Activated CD8-positive, alpha-beta memory T cell treated with anti-CD3 and anti-CD28 coated beads, Interleukin-2, amount 10 ng/mL, durations not matched to agents 7 days and 5 days (primary cell): ENCODE data around the gene CERS1. TPM values are rescaled to one million over a fixed set of nuclear protein-coding genes. Genes with fewer than 3 reads are reported as not detected.

Experiments used
- ATAC-seq: fragments of 150-1000 bp; cut with Tn5 transposase; one replicate; pipeline ENCODE4 v1.10.0; 2021; ENCODE audit warnings: moderate library complexity
- CTCF ChIA-PET: fragments of 350-600 bp; sonication (Branson Sonifier 250); formaldehyde crosslinking; loops from one replicate; lab custom pipeline; 2021; ENCODE audit warnings: antibody characterized with exemption; lab: Charles Lee
- DNase-seq: peaks from one replicate; pipeline ENCODE4 v3.0.0-alpha.2; 2020
- H3K27ac Mint-ChIP-seq: one replicate; pipeline ENCODE4 v1.8.0; 2021; ENCODE audit warnings: mild to moderate bottlenecking, mixed read lengths
- H3K27me3 Mint-ChIP-seq: one replicate; pipeline ENCODE4 v1.8.0; 2021; ENCODE audit warnings: mixed read lengths
- H3K36me3 Mint-ChIP-seq: one replicate; pipeline ENCODE4 v1.8.0; 2021; ENCODE audit warnings: mild to moderate bottlenecking, mixed read lengths
- H3K4me1 Mint-ChIP-seq: one replicate; pipeline ENCODE4 v1.8.0; 2021; ENCODE audit warnings: mixed read lengths
- H3K4me3 Mint-ChIP-seq: one replicate; pipeline ENCODE4 v1.8.0; 2021; ENCODE audit warnings: mild to moderate bottlenecking, moderate library complexity, mixed read lengths
- H3K9me3 Mint-ChIP-seq: one replicate; pipeline ENCODE4 v1.8.0; 2022; ENCODE audit warnings: low read depth, mixed read lengths
- total RNA-seq, 2 experiments: library from RNA; stranded (reverse); gene quantifications; one replicate each; pipeline ENCODE4 v1.2.3, GENCODE V29; 2021

CERS1 gene
- total RNA-seq, 2 experiments from 2014 or later = not detected

GRCh38 chr19:18899624-18900560, 3.9 kb upstream of the CERS1 start:
- CTCF ChIA-PET = interaction anchor here (0.6 kb wide), 1 partner anchor 28 kb away, joined by 5 read pairs; no protein-coding TSS in a partner anchor
- H3K36me3 Mint-ChIP-seq = peaks cover 5% of the 10 kb centered on the region
- no peaks in the 10 kb centered on the region for H3K9me3 Mint-ChIP-seq
- H3K4me3 Mint-ChIP-seq = no peak overlapping the region
- H3K4me1 Mint-ChIP-seq = peaks cover 9% of the 10 kb centered on the region
- no peak for ATAC-seq
- peaks cover 19% of the 10 kb centered on the region for H3K27me3 Mint-ChIP-seq
- H3K27ac Mint-ChIP-seq = no peak overlapping the region
- no peak for DNase-seq

DNA sequence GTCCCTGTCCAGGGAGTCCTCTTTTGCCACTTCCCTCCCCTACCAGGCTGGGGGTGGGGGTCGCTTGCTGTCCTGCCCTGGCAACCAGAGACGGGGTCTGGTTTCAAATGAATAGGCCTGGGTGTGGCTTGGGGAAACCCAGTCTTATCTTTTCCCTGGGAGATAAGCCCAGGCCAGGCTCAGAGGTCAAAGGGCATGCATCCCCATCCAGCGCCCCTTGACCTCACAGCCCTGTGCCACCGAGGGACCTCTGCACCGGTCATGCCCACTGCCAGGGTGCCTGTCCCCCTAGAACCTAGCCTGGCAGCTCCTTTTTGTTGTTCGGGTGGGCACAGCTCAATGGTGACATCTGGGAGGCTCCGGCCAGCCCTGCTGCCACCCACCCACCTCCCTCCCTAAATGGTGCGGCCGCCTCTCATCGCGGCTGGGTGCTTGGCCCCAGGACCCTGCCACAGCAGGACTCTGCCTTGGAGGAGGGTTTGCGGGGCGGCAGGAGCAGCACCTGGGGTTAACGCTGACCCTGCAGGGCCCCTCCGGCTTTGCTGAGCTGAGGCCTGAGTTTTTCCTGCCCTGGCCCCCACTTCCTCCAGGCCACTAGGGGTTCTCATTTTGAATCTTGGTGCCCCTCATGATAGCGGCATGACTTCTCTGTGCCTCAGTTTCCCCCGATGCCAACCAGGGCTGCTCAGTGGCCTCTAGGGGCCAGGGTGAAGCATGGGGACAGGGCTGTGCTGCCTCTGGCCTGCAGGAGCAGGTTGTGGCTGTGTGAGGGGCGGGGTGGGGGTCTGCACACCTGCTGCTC, 2.9 kb upstream of the CERS1 start:
- Mint-ChIP-seq H3K9me3 (no peaks in the 10 kb centered on the region), H3K36me3 (peaks cover 5% of the 10 kb centered on the region), H3K27me3 (peaks cover 26% of the 10 kb centered on the region), H3K27ac (no peak overlapping the region), H3K4me3 (no peak overlapping the region), H3K4me1 (peaks cover 9% of the 10 kb centered on the region)
- CTCF ChIA-PET = no interaction called here
- ATAC-seq = no peak
- DNase-seq = no peak

DNA sequence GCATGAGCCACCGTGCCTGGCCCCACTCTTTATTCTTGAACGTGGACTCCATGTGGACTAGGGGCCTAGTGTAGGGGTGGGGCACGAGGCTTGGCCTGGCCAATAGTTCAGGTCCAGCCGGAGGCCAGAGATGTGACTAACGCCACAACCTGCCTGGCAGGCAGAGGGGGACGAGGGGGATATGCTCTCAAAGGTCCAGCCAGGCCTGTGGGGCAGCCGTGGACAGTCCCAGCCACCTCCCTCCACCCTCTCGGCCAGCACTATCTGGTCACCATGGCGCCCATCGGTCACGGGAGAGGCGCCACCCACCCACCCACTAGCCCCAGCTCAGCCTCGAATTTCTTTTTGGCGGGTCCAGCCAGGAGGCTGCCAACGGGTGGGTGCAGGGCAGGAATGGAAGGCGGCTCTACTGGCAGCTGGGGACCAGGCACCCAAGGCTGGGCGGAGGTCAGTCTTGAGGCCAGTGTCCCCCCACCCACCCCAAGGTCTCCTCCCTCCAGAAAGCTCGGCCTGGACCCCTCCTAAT, 2.2 kb upstream of the CERS1 start:
- H3K27me3 Mint-ChIP-seq = peaks cover 28% of the 10 kb centered on the region
- ATAC-seq = no peak
- DNase-seq = no peak
- no peak overlapping the region for H3K4me3 Mint-ChIP-seq
- peaks cover 9% of the 10 kb centered on the region for H3K4me1 Mint-ChIP-seq
- peaks cover 5% of the 10 kb centered on the region for H3K36me3 Mint-ChIP-seq
- H3K9me3 Mint-ChIP-seq = no peaks in the 10 kb centered on the region
- no peak overlapping the region for H3K27ac Mint-ChIP-seq
- CTCF ChIA-PET = no interaction called here

- DNase-seq (no peak), ATAC-seq (no peak)
- Mint-ChIP-seq H3K27me3 (peaks cover 30% of the 10 kb centered on the region), H3K36me3 (peaks cover 5% of the 10 kb centered on the region), H3K9me3 (no peaks in the 10 kb centered on the region), H3K4me3 (no peak overlapping the region), H3K4me1 (peaks cover 9% of the 10 kb centered on the region), H3K27ac (no peak overlapping the region)
- CTCF ChIA-PET = no interaction called here
These were observed 1.4 kb upstream of the CERS1 start for GRCh38 chr19:18897094-18898029.

GRCh38 chr19:18896421-18896841, 473 bp upstream of the CERS1 start:
- CTCF ChIA-PET = no interaction called here
- H3K4me1 Mint-ChIP-seq = peaks cover 9% of the 10 kb centered on the region
- H3K4me3 Mint-ChIP-seq = no peak overlapping the region
- peaks cover 2% of the 10 kb centered on the region for H3K36me3 Mint-ChIP-seq
- peaks cover 30% of the 10 kb centered on the region for H3K27me3 Mint-ChIP-seq
- no peak for ATAC-seq
- no peak overlapping the region for H3K27ac Mint-ChIP-seq
- DNase-seq = no peak
- no peaks in the 10 kb centered on the region for H3K9me3 Mint-ChIP-seq

DNA sequence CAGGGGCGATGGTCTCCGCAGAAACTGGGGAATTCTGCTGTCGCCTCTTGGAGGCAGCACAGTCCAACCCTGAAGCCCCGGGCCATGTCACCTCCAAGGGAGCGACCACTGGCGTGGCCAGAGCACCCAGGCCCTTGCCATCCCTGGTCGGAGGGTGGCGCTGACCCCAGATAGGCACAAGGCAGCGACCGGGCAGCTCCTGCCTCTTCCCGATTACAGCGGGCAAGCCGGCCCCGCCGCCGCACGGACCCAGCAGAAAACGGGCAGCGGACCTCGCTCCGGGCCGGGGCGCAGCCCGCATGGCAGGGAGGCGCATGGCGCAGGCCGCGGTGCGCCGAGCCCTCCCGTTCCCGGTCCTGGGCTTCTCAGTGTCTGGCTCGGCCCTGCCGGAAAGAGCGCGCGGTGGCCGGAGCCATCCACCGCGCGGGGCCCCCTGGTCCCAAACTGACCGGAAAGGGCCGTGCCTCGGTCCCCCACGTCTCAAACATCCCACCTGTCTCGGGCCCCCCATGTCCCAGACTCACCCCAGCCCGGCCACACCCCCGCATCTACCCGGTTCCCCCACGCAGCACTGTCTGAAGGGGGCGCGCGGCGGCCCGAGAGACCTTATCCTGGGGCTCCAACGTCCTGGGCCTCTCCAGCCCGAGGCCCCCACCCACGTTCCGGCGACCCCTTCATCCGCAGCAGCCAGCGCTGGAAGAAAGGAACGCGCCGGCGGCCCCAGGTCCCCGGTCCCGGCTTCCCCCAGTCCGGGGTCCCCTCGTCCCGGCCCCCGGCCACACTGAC, 727 bp downstream of the CERS1 start:
- no peak for DNase-seq
- Mint-ChIP-seq H3K4me3 (no peak overlapping the region), H3K4me1 (peaks cover 9% of the 10 kb centered on the region), H3K36me3 (no peaks in the 10 kb centered on the region), H3K9me3 (no peaks in the 10 kb centered on the region), H3K27ac (no peak overlapping the region), H3K27me3 (peaks cover 30% of the 10 kb centered on the region)
- no peak for ATAC-seq
- CTCF ChIA-PET = interaction anchor here (0.5 to 0.7 kb wide), 2 partner anchors 52 to 342 kb away, joined by 3 read pairs; no protein-coding TSS in a partner anchor

- Mint-ChIP-seq H3K4me3 (no peak overlapping the region), H3K4me1 (peaks cover 9% of the 10 kb centered on the region), H3K27ac (no peak overlapping the region), H3K27me3 (peaks cover 30% of the 10 kb centered on the region), H3K36me3 (no peaks in the 10 kb centered on the region), H3K9me3 (no peaks in the 10 kb centered on the region)
- CTCF ChIA-PET = interaction anchor here (0.7 to 1.6 kb wide), 2 partner anchors 11 to 51 kb away, joined by 3 read pairs; no protein-coding TSS in a partner anchor
- DNase-seq (no peak), ATAC-seq (no peak)
These were observed 1.5 kb downstream of the CERS1 start for GRCh38 chr19:18894254-18895037.

DNA sequence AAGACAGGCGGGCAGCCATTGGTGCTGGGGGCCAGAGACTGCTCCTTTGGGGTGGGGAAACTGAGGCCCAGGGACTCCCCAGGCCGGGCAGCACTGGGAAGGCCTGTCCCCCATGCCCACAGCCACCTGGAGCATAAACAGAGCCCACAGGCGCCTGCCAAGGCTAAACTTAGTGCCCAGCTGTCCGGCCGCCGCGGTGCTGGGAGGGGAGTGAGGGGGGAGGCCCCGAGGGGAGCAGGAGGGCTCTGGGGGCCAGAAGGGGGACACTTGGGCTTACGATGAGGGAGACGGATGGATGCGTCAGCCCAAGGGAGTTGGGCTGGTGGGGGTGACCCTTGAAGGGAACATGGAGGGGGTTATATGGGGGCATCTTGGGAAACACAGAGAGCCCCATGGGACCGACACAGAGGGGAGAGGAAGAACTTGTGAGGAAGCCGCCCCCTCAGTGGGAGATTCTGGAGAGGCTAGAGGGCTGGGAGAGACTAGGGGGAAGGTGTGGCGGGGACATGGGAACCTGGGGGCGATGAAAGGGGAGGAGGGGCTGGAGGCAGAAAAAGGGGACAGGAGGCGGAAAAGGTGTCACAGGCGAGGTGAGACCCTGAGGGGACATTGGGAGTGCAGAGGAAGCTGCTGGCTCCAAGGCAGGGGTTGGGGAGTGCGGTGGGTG, 2.2 kb downstream of the CERS1 start:
- Mint-ChIP-seq H3K36me3 (no peaks in the 10 kb centered on the region), H3K4me1 (peaks cover 9% of the 10 kb centered on the region), H3K27me3 (peaks cover 30% of the 10 kb centered on the region), H3K27ac (no peak overlapping the region), H3K9me3 (no peaks in the 10 kb centered on the region), H3K4me3 (no peak overlapping the region)
- ATAC-seq (no peak), DNase-seq (no peak)
- CTCF ChIA-PET = interaction anchor here (1.6 kb wide), 1 partner anchor 12 kb away, joined by 3 read pairs; no protein-coding TSS in a partner anchor

GRCh38 chr19:18889949-18890745, 5.8 kb downstream of the CERS1 start:
- no peaks in the 10 kb centered on the region for H3K4me1 Mint-ChIP-seq
- H3K27ac Mint-ChIP-seq = no peak overlapping the region
- H3K9me3 Mint-ChIP-seq = no peaks in the 10 kb centered on the region
- no peak for ATAC-seq
- H3K36me3 Mint-ChIP-seq = no peaks in the 10 kb centered on the region
- DNase-seq = no peak
- CTCF ChIA-PET = interaction anchor here (0.7 kb wide), 1 partner anchor 429 kb away, joined by 3 read pairs; no protein-coding TSS in a partner anchor
- H3K27me3 Mint-ChIP-seq = peaks cover 12% of the 10 kb centered on the region
- no peak overlapping the region for H3K4me3 Mint-ChIP-seq

- no peaks in the 10 kb centered on the region for H3K9me3 Mint-ChIP-seq
- H3K4me1 Mint-ChIP-seq = no peaks in the 10 kb centered on the region
- no peak overlapping the region for H3K27ac Mint-ChIP-seq
- no peaks in the 10 kb centered on the region for H3K36me3 Mint-ChIP-seq
- H3K27me3 Mint-ChIP-seq = no peaks in the 10 kb centered on the region
- no peak overlapping the region for H3K4me3 Mint-ChIP-seq
- ATAC-seq (no peak), DNase-seq (no peak)
- CTCF ChIA-PET = no interaction called here
These were observed 9.0 kb downstream of the CERS1 start for GRCh38 chr19:18886972-18887371.
